ENCODE data around the gene FAM53A.
"Not testable (repeated sequence)": the region's sequence is repeated elsewhere in the genome, so short reads cannot be mapped to it uniquely, and the experiment has no call there.

The FAM53A gene

GRCh38 chr4:1658146-1658545 lies 26.0 kb downstream of the FAM53A start:
- no peak for DNase-seq

DNA sequence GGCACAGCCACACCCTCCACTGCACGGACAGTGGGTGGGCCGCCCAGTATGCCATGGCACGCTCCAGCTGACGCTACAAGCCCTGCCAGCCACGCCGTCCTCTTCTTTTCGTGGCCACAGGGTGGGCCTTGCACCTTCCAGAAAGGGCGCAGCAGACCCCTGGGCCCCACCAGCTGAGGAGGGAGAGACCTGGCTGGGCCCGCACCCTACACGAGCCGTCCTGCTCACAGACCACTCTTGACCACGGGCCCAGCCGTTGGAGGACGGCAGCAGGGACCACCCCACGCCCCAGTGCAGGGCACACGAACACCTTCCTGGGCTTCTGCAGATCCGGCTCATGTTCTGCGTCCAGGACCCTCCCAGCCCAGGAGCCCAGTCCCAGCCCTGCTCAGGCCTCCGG lies 27.1 kb downstream of the FAM53A start:
- DNase-seq, result no peak

GRCh38 chr4:1656132-1656531 lies 28.0 kb downstream of the FAM53A start:
- no peak for DNase-seq

DNA sequence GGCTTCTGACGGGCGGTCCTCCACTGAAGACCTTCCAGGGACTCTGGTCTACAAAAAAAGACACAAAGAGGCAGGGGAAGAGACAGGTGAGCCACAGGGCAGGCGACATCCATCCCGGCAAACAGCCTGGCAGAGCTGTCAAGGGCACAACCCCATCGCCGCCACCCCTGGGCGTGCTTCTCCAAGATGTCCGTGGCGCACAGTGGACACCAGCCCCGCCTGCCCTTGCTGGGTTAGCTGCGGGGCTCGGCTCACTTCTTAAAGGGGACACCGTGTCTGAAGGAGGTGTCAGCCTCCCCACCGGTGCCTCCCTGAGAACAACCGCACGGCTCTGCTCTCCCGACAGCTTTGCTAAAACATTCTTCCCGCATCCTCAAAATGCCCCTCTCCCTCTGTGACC lies 28.4 kb downstream of the FAM53A start:
- DNase-seq, result no peak

DNA sequence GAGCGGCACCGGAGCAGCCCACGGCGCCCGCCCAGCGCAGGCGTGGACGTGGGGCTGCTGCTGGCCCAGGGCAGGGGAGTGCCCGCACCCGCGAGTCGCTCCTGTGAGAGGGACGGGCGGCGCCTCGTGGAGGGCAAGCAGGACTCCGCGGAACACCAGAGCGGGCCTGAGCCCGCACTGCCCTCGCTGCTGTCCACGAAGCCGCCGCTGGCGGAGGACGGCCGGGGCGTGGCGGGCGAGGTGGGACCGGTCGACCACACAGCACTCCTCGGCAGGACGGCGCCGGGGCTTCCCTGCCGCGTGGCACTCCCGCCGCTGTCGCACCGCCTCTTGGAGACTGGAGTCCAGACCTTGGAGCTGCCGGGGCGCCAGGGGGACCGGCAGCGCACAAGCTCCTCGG lies 29.0 kb downstream of the FAM53A start:
- no peak for DNase-seq

DNA sequence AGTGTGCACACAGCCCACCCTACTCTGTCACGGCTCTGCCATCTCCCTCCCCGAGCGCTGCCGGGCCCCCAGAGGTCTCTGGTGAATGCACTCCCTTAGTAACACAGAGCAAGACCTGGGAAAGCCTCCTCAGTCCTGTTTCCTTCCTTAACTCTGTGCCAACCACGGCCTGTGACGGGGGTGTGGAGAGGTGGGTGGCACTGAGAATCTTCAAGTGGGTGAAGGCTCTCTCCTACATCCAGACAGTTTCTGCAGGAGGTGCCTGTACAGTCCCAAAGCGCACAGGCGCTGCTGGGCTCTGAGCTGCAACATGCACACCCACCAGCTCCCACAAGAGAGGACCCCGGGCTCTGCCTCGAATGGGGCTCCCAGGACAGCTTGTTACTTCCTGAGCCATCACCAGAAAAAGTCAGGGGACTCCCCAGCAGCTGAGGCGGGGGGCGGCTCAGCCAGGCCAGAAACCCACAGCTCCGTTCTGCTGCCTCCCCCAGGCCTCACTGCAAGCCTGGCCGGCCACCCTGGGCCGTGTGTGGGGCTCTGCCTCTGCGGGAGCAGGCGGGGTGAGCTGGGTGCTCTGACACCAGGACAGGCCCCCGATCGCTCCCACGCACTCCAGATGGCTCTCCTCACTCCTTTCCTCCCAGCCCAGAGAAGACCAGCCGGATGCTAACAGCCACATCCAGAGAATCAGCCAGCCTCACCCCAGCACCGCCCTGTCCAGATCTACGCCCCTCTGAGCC lies 29.7 kb downstream of the FAM53A start:
- DNase-seq, result no peak

GRCh38 chr4:1653776-1654175 lies 30.3 kb downstream of the FAM53A start:
- DNase-seq, result no peak

DNA sequence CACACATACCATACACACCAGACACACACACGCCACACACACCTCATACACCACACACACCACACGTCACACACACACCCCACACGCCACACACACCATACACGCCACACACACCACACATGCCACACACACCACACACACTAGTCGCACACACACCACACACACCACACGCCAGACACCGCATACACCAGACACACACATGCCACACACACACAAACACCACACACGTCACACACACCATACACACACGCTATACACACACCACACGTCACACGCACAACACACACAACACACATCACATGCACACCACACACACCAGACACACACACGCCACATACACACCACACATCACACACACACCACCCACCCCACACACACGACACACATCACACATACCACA lies 32.0 kb downstream of the FAM53A start:
- DNase-seq, result no peak

DNA sequence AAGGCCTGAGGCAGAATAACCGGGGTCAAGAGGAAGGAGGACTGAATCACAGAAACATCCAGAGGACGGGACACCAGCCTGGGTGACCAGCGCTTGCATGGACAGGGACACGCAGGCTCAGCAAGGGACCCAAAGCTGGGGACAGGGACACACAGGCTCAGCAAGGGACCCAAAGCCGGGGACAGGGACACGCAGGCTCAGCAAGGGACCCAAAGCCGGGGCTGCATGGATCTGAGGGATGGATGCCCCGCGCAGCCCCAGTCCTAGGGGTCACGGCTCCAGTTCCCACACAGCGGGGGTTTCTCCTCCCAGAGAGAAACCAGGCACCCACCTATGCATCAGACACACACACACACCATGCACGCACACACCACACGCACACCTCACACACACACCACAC lies 32.5 kb downstream of the FAM53A start:
- no peak for DNase-seq

DNA sequence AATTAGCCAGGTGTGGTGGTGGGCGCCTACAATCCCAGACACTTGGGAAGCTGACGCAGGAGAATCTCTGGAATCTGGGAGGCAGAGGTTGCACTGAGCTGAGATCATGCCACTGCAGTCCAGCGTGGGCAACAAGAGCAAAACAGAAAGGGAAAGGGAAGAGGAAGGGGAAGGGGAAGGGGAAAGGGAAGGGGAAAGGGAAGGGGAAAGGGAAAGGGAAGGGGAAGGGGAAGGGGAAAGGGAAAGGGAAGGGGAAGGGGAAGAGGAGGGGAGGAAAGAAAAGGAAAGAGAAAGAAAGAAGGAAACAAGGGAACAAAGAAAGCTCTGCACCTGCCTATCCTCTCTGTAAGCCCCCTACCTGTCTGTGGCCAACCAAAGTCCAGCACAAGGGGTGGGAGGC lies 35.2 kb downstream of the FAM53A start:
- DNase-seq, result no peak

- DNase-seq, result no peak
These were observed 36.7 kb downstream of the FAM53A start for GRCh38 chr4:1647432-1647831.

DNA sequence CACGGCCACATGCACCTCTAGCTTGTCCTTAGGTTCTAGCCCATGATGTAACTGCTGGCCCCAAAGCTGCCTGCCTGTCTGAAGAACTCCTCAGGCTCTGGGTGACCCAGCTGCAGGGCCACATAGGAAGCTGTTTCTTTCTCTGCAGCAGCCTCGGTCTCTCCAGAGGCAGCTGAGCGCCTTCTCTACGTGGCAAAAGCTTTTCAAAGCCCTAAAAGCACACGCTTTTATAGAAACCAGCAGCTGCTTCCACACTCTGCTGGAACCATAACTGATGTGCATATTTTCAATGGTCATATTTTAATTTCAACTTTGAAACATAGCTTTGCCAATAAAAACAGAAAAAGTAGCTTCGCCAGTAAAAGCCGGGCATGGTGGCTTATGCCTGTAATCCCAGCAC lies 37.4 kb downstream of the FAM53A start:
- no peak for DNase-seq

- DNase-seq, result no peak
These were observed 39.0 kb downstream of the FAM53A start for GRCh38 chr4:1644891-1645657.

DNA sequence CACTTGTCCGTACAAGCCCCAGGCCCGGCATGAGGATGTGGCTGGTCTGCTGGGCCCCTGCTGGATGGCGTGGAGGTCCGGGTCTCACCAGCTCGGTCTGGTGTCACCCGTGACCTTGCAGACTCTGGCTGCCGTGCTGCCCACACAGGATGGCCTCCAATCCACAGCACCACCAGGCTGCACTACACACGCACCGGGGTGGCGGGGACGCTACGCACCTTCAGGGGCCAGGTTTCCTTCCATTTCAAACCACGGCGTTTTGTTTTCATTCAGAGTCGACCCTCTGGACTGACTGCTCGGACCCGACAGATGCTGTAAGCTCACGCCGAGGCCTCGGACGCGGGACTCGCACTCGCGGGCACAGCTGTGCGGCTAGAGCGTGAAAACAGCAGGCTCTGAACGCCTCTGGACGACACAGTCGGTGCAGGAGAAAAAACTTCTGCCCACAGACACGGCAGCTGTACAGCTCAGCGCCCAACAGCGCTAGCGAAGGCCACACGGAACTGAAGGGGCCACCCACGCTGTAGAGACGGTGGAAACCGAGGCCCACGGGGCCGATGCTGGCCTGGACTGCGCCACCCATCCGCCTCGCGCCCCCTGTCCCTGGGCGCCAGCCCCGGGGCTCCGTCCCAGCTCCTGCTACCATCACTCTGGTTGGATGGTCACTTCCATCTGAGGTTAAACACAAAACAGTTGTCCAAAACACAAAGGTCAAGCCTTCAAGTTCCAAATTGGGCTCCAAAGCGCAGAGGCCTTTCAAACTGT lies 40.0 kb downstream of the FAM53A start:
- no peak for DNase-seq

GRCh38 chr4:1642196-1642951 lies 41.7 kb downstream of the FAM53A start:
- DNase-seq, result no peak

DNA sequence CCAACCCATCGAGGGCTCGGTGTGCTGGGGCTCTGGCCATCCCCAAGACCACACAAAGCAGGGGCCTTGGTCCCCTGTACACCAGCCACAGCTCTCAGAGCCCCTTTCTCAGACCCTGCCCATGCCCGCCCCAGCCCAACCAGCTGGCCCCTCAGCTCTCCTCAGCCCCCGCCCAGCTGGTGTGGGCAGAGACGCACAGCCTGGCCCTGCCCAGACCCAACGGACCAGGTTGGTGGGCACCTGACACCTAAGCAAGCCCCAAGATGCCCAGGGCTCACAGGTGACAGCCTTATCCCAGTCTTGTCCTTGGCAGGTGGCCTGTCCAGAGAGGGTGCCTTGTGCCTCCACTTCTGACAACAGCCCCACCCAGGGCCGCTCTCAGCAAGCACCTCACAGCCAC lies 42.4 kb downstream of the FAM53A start:
- no peak for DNase-seq

DNA sequence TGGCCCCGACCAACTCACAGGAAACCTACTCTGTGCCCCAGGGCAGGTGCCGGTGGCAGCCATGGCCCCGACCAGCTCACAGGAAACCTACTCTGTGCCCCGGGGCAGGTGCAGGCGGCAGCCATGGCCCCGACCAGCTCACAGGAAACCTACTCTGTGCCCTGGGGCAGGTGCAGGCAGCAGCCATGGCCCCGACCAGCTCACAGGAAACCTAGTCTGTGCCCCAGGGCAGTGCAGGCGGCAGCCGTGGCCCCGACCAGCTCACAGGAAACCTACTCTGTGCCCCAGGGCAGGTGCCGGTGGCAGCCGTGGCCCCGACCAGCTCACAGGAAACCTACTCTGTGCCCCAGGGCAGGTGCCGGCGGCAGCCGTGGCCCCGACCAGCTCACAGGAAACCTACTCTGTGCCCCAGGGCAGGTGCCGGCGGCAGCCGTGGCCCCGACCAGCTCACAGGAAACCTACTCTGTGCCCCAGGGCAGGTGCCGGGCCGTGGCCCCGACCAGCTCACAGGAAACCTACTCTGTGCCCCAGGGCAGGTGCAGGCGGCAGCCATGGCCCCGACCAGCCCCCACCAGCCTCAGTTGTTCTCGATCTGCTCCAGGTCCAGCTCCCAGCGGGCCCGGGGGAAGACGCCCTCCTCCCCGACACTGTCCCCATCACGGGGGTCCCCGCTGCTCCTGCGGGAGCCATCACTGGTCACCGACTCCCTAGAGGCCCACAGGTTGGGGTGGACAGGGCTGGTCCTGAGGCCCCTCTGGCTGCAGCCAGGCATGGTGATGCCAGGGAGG lies 43.2 kb downstream of the FAM53A start:
- not testable (repeated sequence) for DNase-seq

GRCh38 chr4:1640190-1640589 lies 43.9 kb downstream of the FAM53A start:
- DNase-seq, result no peak

DNA sequence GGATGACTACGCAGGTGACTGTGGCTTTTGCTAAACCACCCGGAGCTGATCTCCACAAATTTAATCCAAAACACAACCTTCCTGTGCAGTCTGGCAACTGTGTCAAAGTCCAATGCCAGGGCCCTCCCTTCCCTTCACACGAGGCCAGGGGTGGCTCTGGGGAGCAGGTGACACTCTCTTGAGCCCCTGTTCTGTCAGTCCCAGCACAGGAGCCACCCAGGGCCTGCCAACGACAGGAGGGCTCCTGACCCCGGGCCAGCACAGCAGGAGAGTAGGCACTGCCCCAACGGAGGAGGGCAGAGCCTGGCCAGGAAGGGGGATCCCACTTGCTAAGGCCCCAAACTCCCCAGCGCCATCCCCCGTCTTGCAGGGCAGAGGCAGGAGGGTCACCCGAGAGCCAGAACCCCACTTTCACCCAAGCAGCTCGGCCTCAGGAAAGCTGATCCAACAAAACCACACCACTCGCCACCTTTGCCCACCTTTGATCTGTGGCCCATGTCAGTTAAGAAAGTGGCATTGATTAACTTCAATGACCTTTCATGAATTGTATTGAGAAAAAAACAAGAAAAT lies 44.7 kb downstream of the FAM53A start:
- no peak for DNase-seq

DNA sequence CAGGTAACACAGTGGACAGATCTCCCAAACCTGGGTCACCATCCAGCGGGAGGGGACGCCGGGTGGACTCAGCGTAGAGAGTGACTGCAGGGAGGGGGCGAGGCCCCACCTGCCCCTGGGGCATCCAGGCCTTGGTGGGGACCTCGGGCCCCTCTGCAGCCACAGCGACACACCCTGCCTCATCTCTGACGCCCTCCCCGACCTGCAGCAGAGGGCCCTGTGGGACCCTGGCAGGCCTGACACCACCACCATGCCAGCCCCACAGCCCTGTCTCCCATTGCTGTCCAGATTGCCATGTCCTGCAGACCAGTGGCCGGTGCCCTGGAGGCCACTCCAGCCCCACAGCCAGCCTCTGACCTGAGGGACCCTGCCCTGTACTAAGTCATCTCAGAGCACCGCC lies 45.2 kb downstream of the FAM53A start:
- DNase-seq, result no peak

DNA sequence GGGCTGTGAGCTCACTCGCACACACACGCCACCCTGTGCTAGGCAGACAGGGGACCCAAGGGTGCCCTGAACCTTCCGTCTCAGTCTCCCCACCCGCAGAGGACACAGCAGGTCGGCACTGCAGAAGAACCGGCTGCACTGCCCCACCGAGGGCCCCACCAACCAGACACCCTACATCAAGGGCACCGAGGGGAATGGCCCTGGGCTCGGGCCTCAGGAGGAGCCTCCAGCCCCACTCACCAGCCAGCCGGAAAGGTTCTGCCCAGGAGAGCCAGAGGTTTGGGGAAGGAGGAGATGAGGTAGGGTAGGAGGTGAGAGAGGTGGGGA lies 45.9 kb downstream of the FAM53A start:
- no peak for DNase-seq
